B cell (primary cell): Measurements from ENCODE around the gene WNT1. TPM values are rescaled to one million over a fixed set of nuclear protein-coding genes. Genes with fewer than 3 reads are reported as not detected.

Experiments used
- ATAC-seq: fragments of 200-7000 bp; cut with Tn5 transposase; one replicate; pipeline ENCODE4 v1.10.0; 2021; ENCODE audit warnings: low read depth, mild to moderate bottlenecking, moderate number of reproducible peaks, moderate library complexity
- CTCF ChIA-PET: fragments of 350-600 bp; sonication (Branson Sonifier 250); formaldehyde crosslinking; loops from one replicate; lab custom pipeline; 2021; ENCODE audit warnings: antibody characterized with exemption, inconsistent platforms; lab: Charles Lee
- POLR2A ChIA-PET: fragments of 350-600 bp; sonication (Branson Sonifier 250); formaldehyde crosslinking; loops from one replicate; lab custom pipeline; 2021; ENCODE audit warnings: antibody characterized with exemption; lab: Charles Lee
- DNase-seq: peaks from one replicate; pipeline ENCODE4 v3.0.0; 2013
- H2AFZ ChIP-seq: 2 replicates; pipeline ENCODE4 v1.6.1; 2012; ENCODE audit warnings: mild to moderate bottlenecking, low read depth, low read length; ENCODE audit not compliant: insufficient read depth, poor library complexity, severe bottlenecking
- H3K27ac ChIP-seq, 2 donors: 1 replicate in 1 of 2; 2 replicates in 1 of 2; pipeline ENCODE4 v1.5.1; 2012 to 2013; ENCODE audit warnings: low read length in 2 of 2, mild to moderate bottlenecking in 2 of 2, moderate library complexity in 1 of 2
- H3K27me3 ChIP-seq, 4 experiments: fragments of 200-600 bp in 1 of 4; sonication (generic) in 1 of 4; replicated peaks in 1 of 4; 1 replicate in 2 of 4; 2 replicates in 2 of 4; pipeline versions ENCODE4 v1.6.1 to v1.7.0; 2013 to 2016; ENCODE audit warnings: low read length in 3 of 4, mild to moderate bottlenecking in 2 of 4, mixed read lengths in 1 of 4, moderate library complexity in 1 of 4; ENCODE audit not compliant: insufficient read depth in 4 of 4, control insufficient read depth in 3 of 4; ENCODE audit errors: control extremely low read depth in 1 of 4
- H3K36me3 ChIP-seq, 2 experiments: replicated peaks in 1 of 2; 1 replicate in 1 of 2; 2 replicates in 1 of 2; pipeline versions ENCODE4 v1.6.1 to v1.7.1; 2013; ENCODE audit warnings: low read length in 1 of 2; ENCODE audit not compliant: insufficient read depth in 2 of 2, control insufficient read depth in 1 of 2; ENCODE audit errors: control extremely low read depth in 1 of 2, extremely low read depth in 1 of 2
- H3K4me1 ChIP-seq, 2 donors: fragments of 200-600 bp in 1 of 2; sonication (generic) in 1 of 2; 1 replicate in 1 of 2; 2 replicates in 1 of 2; pipeline versions ENCODE4 v1.5.1 to v1.6.1; 2013 to 2017; ENCODE audit warnings: low read length in 2 of 2; ENCODE audit not compliant: control insufficient read depth in 2 of 2, insufficient read depth in 2 of 2
- H3K4me2 ChIP-seq: replicated peaks from 2 replicates; pipeline ENCODE3; 2012; ENCODE audit warnings: mild to moderate bottlenecking, low read depth, low read length; ENCODE audit not compliant: poor library complexity, severe bottlenecking
- H3K4me3 ChIP-seq, 5 experiments: fragments of 200-600 bp in 1 of 5; sonication (generic) in 1 of 5; 1 replicate in 3 of 5; 2 replicates in 2 of 5; pipeline versions ENCODE4 v1.5.1 to v1.7.0; 2011 to 2016; ENCODE audit warnings: low read length in 4 of 5, mild to moderate bottlenecking in 4 of 5, low read depth in 2 of 5, control low read depth in 1 of 5, moderate library complexity in 1 of 5; ENCODE audit not compliant: insufficient read depth in 1 of 5; ENCODE audit errors: control extremely low read depth in 1 of 5, extremely low read depth in 1 of 5
- H3K79me2 ChIP-seq: fragments of 200-600 bp; sonication (generic); one replicate; pipeline ENCODE4 v1.6.0; 2016; ENCODE audit warnings: low read length; ENCODE audit not compliant: control insufficient read depth, insufficient read depth
- H3K9ac ChIP-seq: fragments of 200-600 bp; sonication (generic); 2 replicates; pipeline ENCODE4 v1.6.1; 2017; ENCODE audit warnings: mild to moderate bottlenecking, low read length, moderate library complexity
- H3K9me3 ChIP-seq, 3 donors: one replicate each; pipeline versions ENCODE4 v1.6.1 to v1.7.1; 2013; ENCODE audit warnings: low read length in 2 of 3; ENCODE audit not compliant: control insufficient read depth in 2 of 3, insufficient read depth in 1 of 3; ENCODE audit errors: control extremely low read depth in 1 of 3
- H4K20me1 ChIP-seq: 2 replicates; pipeline ENCODE4 v1.6.0; 2012; ENCODE audit warnings: mild to moderate bottlenecking, low read length; ENCODE audit not compliant: insufficient read depth, control insufficient read depth, poor library complexity, severe bottlenecking
- H3K27ac Mint-ChIP-seq: one replicate; pipeline ENCODE4 v1.8.0; 2021; ENCODE audit warnings: mixed read lengths
- H3K27me3 Mint-ChIP-seq: one replicate; pipeline ENCODE4 v1.8.0; 2021; ENCODE audit warnings: mixed read lengths
- H3K4me1 Mint-ChIP-seq: one replicate; pipeline ENCODE4 v1.8.0; 2021; ENCODE audit warnings: mixed read lengths
- H3K4me3 Mint-ChIP-seq: one replicate; pipeline ENCODE4 v1.8.0; 2021; ENCODE audit warnings: mixed read lengths
- H3K9me3 Mint-ChIP-seq: one replicate; pipeline ENCODE4 v1.8.0; 2022; ENCODE audit warnings: mixed read lengths; ENCODE audit not compliant: insufficient read depth
- CTCF ChIP-seq: fragments of 200-600 bp; IDR thresholded peaks from one replicate; pipeline ENCODE4 v1.8.0; 2022; ENCODE audit warnings: antibody characterized with exemption, mild to moderate bottlenecking
- EZH2 ChIP-seq: IDR thresholded peaks from 2 replicates; pipeline ENCODE4 v1.6.1; 2012; ENCODE audit warnings: borderline replicate concordance, low read depth, mild to moderate bottlenecking, moderate library complexity, low read length; ENCODE audit not compliant: insufficient read depth, poor library complexity, severe bottlenecking
- WGBS: methylation state at CpG from one replicate; pipeline ENCODE4 v1.1.5; 2013; ENCODE audit warnings: missing lambda C conversion rate; ENCODE audit not compliant: insufficient coverage; 5-methylcytosine and 5-hydroxymethylcytosine counted together
- intact Hi-C: fragments of 100-400 bp; cut with micrococcal nuclease; formaldehyde crosslinking; loops from one replicate; pipeline ENCODE4 v1.10.0; 2022
- polyA plus RNA-seq: library from polyadenylated mRNA; depleted of rRNA; stranded (reverse); fragments of >200 nt; gene quantifications from 2 replicates; pipeline ENCODE4 v1.2.3, GENCODE V29; 2012
- total RNA-seq, 2 donors: library from RNA; stranded (reverse); fragments of 120-200 nt in 1 of 2; gene quantifications; 1 replicate in 1 of 2; 2 replicates in 1 of 2; pipeline versions ENCODE4 v1.2.3 to v1.2.4, GENCODE V29; 2013 to 2022

The WNT1 gene
- total and polyA plus RNA-seq, 2 donors (not counting 1 experiment from before 2014, with no cell fraction given): 0.55 TPM; not detected in 1

GRCh38 chr12:48969160-48969771 is 8.9 kb upstream of the WNT1 start:
- H3K27me3 ChIP-seq: peaks cover 0 to 46% (median 37%) of the 10 kb centered on the region in 4 experiments
- H3K79me2 ChIP-seq: no peaks in the 10 kb centered on the region
- peaks cover 0 to 25% (median 0%) of the 10 kb centered on the region in 3 donors for H3K9me3 ChIP-seq
- TF ChIP-seq EZH2: no peak
- TF ChIP-seq CTCF: no peak
- Mint-ChIP-seq H3K9me3 (no peaks in the 10 kb centered on the region), H3K27ac (peak overlapping the region; percentile 41), H3K27me3 (peaks cover 34% of the 10 kb centered on the region), H3K4me1 (peaks cover 40% of the 10 kb centered on the region), H3K4me3 (peak overlapping the region; percentile 80)
- ChIA-PET POLR2A (interaction anchor here (0.6 to 3.1 kb wide), 5 partner anchors 11 to 97 kb away, joined by 4 to 9 read pairs (median 4); partner anchors contain the start of gene ARF3), CTCF (interaction anchor here (0.9 to 7.2 kb wide), 9 partner anchors 10 to 123 kb away, joined by 3 to 71 read pairs (median 4); partner anchors contain the start of genes ARF3 and WNT1)
- no peak overlapping the region for H3K4me3 ChIP-seq
- peaks cover 27% of the 10 kb centered on the region for H4K20me1 ChIP-seq
- H3K4me1 ChIP-seq: peaks cover 47 to 51% of the 10 kb centered on the region in 2 donors
- peak overlapping the region; percentile 76 for H3K4me2 ChIP-seq
- H3K27ac ChIP-seq: no peak overlapping the region
- ATAC-seq: no peak
- H3K9ac ChIP-seq: peak overlapping the region; percentile 34
- intact Hi-C loops: no loop called here
- peak overlapping the region; percentile 57 for H2AFZ ChIP-seq
- WGBS: 70% methylated on average over 7 of the region's 8 CpGs
- H3K36me3 ChIP-seq: no peaks in the 10 kb centered on the region
- peak; percentile 32 for DNase-seq
